Measurements from ENCODE around the gene THSD7A. TPM values are rescaled to one million over a fixed set of nuclear protein-coding genes. Genes with fewer than 3 reads are reported as not detected.

Gene THSD7A
- total RNA-seq, 1 donor from 2014 or later = 0.28 TPM

- H3K27me3 Mint-ChIP-seq (ENCODE audit: insufficient read depth, low read depth) = peaks cover 2% of the 10 kb centered on the region
- Histone ChIP-seq H3K27me3 (no peaks in the 10 kb centered on the region), H3K4me2 (no peak overlapping the region), H3K4me3 (no peak overlapping the region), H3K9ac (no peak overlapping the region), H2AFZ (replicated peaks) (no peak overlapping the region), H3K9me3 (ENCODE audit: low read depth) (no peaks in the 10 kb centered on the region), H4K20me1 (ENCODE audit: low read depth) (no peaks in the 10 kb centered on the region), H3K27ac (no peak overlapping the region), H3K79me2 (ENCODE audit: low read depth) (no peaks in the 10 kb centered on the region), H3F3A (ENCODE audit: low read depth) (no peaks in the 10 kb centered on the region), H3K4me1 (peaks cover 5% of the 10 kb centered on the region), H3K36me3 (no peaks in the 10 kb centered on the region)
- H3K4me1 Mint-ChIP-seq = peaks cover 22% of the 10 kb centered on the region
- DNase-seq (ENCODE audit: low spot score) = no peak
- H3K36me3 Mint-ChIP-seq = no peaks in the 10 kb centered on the region
- H3K27ac Mint-ChIP-seq = no peak overlapping the region
- TF ChIP-seq CTCF (IDR thresholded peaks at IDR 0.05) = no peak
- no peak for TF ChIP-seq EZH2phosphoT487 (IDR thresholded peaks at IDR 0.05)
- no peak for TF ChIP-seq EZH2 (IDR thresholded peaks at IDR 0.05)
- H3K4me3 Mint-ChIP-seq = no peak overlapping the region
- peaks cover 6% of the 10 kb centered on the region for H3K9me3 Mint-ChIP-seq
Observed at GRCh38 chr7:11604505-11604904, 227.5 kb downstream of the THSD7A start.

- no peaks in the 10 kb centered on the region for H4K20me1 ChIP-seq (ENCODE audit: low read depth)
- H3F3A ChIP-seq (ENCODE audit: low read depth) = no peaks in the 10 kb centered on the region
- Mint-ChIP-seq H3K27me3 (ENCODE audit: insufficient read depth, low read depth) (peaks cover 4% of the 10 kb centered on the region), H3K27ac (no peak overlapping the region), H3K4me3 (no peak overlapping the region), H3K9me3 (peaks cover 8% of the 10 kb centered on the region), H3K4me1 (peaks cover 6% of the 10 kb centered on the region), H3K36me3 (no peaks in the 10 kb centered on the region)
- no peaks in the 10 kb centered on the region for H3K27me3 ChIP-seq
- no peaks in the 10 kb centered on the region for H3K79me2 ChIP-seq (ENCODE audit: low read depth)
- H3K36me3 ChIP-seq = no peaks in the 10 kb centered on the region
- H2AFZ ChIP-seq (replicated peaks) = no peak overlapping the region
- no peak overlapping the region for H3K9ac ChIP-seq
- no peaks in the 10 kb centered on the region for H3K4me1 ChIP-seq
- no peak overlapping the region for H3K27ac ChIP-seq
- TF ChIP-seq CTCF (IDR thresholded peaks at IDR 0.05) = no peak
- no peak for TF ChIP-seq EZH2 (IDR thresholded peaks at IDR 0.05)
- no peak for TF ChIP-seq EZH2phosphoT487 (IDR thresholded peaks at IDR 0.05)
- DNase-seq (ENCODE audit: low spot score) = no peak
- no peak overlapping the region for H3K4me3 ChIP-seq
- H3K9me3 ChIP-seq (ENCODE audit: low read depth) = no peaks in the 10 kb centered on the region
- no peak overlapping the region for H3K4me2 ChIP-seq
Observed at GRCh38 chr7:11601761-11602160, 230.2 kb downstream of the THSD7A start.

GRCh38 chr7:11593322-11593721, 238.7 kb downstream of the THSD7A start:
- H3K4me1 Mint-ChIP-seq = no peaks in the 10 kb centered on the region
- Histone ChIP-seq H3K4me3 (no peak overlapping the region), H3K9me3 (ENCODE audit: low read depth) (no peaks in the 10 kb centered on the region), H3K27me3 (no peaks in the 10 kb centered on the region), H3K36me3 (no peaks in the 10 kb centered on the region), H3F3A (ENCODE audit: low read depth) (no peaks in the 10 kb centered on the region), H3K9ac (no peak overlapping the region), H3K4me2 (no peak overlapping the region), H2AFZ (replicated peaks) (no peak overlapping the region), H3K4me1 (no peaks in the 10 kb centered on the region), H3K79me2 (ENCODE audit: low read depth) (no peaks in the 10 kb centered on the region), H4K20me1 (ENCODE audit: low read depth) (no peaks in the 10 kb centered on the region), H3K27ac (no peak overlapping the region)
- H3K27me3 Mint-ChIP-seq (ENCODE audit: insufficient read depth, low read depth) = no peaks in the 10 kb centered on the region
- H3K9me3 Mint-ChIP-seq = peaks cover 5% of the 10 kb centered on the region
- H3K27ac Mint-ChIP-seq = no peak overlapping the region
- H3K36me3 Mint-ChIP-seq = no peaks in the 10 kb centered on the region
- H3K4me3 Mint-ChIP-seq = no peak overlapping the region
- no peak for DNase-seq (ENCODE audit: low spot score)
- TF ChIP-seq EZH2 (IDR thresholded peaks at IDR 0.05) = no peak

- TF ChIP-seq EZH2phosphoT487 (IDR thresholded peaks at IDR 0.05) = no peak
- TF ChIP-seq EZH2 (IDR thresholded peaks at IDR 0.05) = no peak
- TF ChIP-seq CTCF (IDR thresholded peaks at IDR 0.05) = no peak
- H4K20me1 ChIP-seq (ENCODE audit: low read depth) = no peaks in the 10 kb centered on the region
- no peaks in the 10 kb centered on the region for H3K4me1 ChIP-seq
- H3K9me3 Mint-ChIP-seq = peaks cover 3% of the 10 kb centered on the region
- no peaks in the 10 kb centered on the region for H3K27me3 Mint-ChIP-seq (ENCODE audit: insufficient read depth, low read depth)
- H3K4me3 Mint-ChIP-seq = no peak overlapping the region
- H3K79me2 ChIP-seq (ENCODE audit: low read depth) = no peaks in the 10 kb centered on the region
- H3K27ac Mint-ChIP-seq = no peak overlapping the region
- H3K9me3 ChIP-seq (ENCODE audit: low read depth) = no peaks in the 10 kb centered on the region
- no peak overlapping the region for H3K4me2 ChIP-seq
- no peak overlapping the region for H2AFZ ChIP-seq (replicated peaks)
- DNase-seq (ENCODE audit: low spot score) = no peak
- no peaks in the 10 kb centered on the region for H3K36me3 ChIP-seq
- H3K27ac ChIP-seq = no peak overlapping the region
- no peaks in the 10 kb centered on the region for H3K27me3 ChIP-seq
- no peak overlapping the region for H3K9ac ChIP-seq
- H3K4me3 ChIP-seq = no peak overlapping the region
- H3K36me3 Mint-ChIP-seq = no peaks in the 10 kb centered on the region
- H3F3A ChIP-seq (ENCODE audit: low read depth) = no peaks in the 10 kb centered on the region
- no peaks in the 10 kb centered on the region for H3K4me1 Mint-ChIP-seq
Observed at GRCh38 chr7:11592699-11593098, 239.3 kb downstream of the THSD7A start.

Data from neural progenitor cell (in vitro differentiated cells).